AG09319 (cell line): ENCODE results near the gene AJM1.
"Not testable (repeated sequence)": the region's sequence is repeated elsewhere in the genome, so short reads cannot be mapped to it uniquely, and the experiment has no call there.

ENCODE experiments used
- DNase-seq: peaks from one replicate; pipeline ENCODE4 v3.0.0-alpha.2; 2010; ENCODE audit warnings: low read depth; ENCODE audit errors: extremely low read depth
- TF ChIP-seq, protein P1 (sequence below): IDR thresholded peaks from 2 replicates; pipeline ENCODE4 v1.5.1; 2011; ENCODE audit warnings: low read depth, mild to moderate bottlenecking, inconsistent platforms, low read length, moderate library complexity

Gene AJM1

DNA sequence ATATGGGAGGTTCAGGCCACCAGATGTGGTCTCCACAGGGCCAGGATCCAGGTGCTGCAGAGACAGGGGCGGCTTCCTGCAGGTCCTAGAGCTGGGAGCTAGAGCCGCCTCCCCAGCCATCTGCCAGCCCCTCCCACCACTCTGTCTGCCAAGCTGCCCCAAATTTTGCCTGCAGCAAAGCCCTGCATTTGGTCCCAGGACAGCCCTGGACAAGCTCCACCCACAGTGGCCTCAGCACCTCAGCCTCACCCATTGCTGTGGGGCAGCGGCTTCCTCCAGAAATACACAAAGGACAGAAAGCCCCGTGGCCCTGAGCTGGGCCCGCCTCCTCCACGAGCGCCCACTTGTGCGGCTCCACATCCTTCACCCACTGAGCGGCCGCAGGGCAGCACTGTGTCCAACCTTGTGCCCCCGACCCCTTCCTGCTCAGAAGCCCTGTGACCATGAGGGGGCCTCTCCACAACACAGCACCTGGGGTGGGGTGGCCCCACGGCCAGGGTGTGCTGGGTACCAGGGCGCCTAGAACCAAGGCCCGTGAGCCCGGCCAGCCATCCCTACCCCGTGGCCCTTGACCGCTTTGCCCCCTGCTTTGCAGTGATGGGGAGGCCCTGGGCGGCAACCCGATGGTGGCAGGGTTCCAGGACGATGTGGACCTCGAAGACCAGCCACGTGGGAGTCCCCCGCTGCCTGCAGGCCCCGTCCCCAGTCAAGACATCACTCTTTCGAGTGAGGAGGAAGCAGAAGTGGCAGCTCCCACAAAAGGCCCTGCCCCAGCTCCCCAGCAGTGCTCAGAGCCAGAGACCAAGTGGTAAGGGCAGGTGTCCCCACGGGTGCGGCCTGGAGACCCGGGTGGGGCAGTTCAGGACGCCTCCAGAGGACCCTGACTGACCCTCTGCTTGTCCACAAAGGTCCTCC lies 3.7 kb upstream of the AJM1 start:
- DNase-seq = no peak
- TF ChIP-seq, protein P1, sequence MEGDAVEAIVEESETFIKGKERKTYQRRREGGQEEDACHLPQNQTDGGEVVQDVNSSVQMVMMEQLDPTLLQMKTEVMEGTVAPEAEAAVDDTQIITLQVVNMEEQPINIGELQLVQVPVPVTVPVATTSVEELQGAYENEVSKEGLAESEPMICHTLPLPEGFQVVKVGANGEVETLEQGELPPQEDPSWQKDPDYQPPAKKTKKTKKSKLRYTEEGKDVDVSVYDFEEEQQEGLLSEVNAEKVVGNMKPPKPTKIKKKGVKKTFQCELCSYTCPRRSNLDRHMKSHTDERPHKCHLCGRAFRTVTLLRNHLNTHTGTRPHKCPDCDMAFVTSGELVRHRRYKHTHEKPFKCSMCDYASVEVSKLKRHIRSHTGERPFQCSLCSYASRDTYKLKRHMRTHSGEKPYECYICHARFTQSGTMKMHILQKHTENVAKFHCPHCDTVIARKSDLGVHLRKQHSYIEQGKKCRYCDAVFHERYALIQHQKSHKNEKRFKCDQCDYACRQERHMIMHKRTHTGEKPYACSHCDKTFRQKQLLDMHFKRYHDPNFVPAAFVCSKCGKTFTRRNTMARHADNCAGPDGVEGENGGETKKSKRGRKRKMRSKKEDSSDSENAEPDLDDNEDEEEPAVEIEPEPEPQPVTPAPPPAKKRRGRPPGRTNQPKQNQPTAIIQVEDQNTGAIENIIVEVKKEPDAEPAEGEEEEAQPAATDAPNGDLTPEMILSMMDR = no peak

DNA sequence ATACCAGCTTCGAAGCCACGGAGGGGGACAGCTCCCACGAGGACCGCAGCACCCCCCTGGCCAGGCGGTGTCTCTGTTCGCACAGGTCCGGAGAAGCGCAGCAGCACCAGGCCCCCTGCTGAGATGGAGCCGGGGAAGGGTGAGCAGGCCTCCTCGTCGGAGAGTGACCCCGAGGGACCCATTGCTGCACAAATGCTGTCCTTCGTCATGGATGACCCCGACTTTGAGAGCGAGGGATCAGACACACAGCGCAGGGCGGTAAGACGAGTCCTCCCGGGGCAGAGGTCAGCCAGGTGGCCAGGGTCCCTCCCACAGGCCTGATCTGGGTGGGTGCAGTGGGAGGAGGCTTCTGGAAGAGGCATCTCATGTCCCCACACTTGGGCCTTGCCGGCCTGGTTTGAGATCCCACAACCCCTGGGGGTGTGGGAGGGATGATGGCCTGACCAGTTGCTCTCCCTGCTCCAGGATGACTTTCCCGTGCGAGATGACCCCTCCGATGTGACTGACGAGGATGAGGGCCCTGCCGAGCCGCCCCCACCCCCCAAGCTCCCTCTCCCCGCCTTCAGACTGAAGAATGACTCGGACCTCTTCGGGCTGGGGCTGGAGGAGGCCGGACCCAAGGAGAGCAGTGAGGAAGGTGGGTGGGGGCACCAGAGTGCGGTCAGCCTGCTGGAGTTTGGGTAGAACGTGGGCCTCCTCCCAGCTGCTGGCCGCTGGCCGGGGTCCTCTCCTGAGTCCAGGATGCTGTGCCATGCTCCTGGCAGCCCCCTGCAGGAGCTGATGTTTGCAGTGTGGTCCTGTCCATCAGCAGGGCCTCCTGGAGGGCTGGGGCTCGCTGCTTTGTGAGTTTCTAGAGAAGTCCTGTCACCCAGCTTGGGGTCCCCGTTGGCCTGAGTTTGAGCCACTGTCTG lies 2.8 kb upstream of the AJM1 start:
- no peak for DNase-seq
- TF ChIP-seq, protein P1 = no peak

DNA sequence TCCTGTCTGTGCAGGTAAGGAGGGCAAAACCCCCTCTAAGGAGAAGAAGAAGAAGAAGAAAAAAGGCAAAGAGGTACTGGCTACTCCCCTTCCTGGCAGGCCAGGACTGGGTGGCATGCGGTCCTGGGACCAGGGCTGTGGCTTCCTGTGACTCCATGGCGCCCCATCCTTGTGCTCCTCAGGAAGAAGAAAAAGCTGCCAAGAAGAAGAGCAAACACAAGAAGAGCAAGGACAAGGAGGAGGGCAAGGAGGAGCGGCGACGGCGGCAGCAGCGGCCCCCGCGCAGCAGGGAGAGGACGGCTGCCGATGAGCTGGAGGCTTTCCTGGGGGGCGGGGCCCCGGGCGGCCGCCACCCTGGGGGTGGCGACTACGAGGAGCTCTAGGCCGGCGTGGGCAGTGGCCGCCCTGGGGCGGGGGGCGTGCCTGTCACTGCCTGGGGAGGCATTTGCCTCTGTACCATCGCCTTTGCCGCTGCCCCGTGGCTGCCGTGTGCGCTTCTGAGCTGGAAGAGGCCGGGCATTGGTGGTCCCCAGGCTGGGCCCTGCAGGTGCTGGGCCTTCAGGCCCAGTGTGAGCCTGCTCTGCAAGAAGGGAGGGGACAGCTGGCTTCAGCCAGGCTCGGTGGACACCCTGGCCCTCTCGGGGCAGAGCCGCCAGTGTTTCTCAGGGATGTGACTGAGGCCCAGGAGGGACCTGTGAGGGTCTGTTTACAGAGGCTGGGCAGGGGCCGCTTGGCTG lies 2.0 kb upstream of the AJM1 start:
- DNase-seq = no peak
- TF ChIP-seq, protein P1 = no peak

- TF ChIP-seq, protein P1 = no peak
- no peak for DNase-seq
These were observed 1.2 kb upstream of the AJM1 start for GRCh38 chr9:136840877-136841645.

DNA sequence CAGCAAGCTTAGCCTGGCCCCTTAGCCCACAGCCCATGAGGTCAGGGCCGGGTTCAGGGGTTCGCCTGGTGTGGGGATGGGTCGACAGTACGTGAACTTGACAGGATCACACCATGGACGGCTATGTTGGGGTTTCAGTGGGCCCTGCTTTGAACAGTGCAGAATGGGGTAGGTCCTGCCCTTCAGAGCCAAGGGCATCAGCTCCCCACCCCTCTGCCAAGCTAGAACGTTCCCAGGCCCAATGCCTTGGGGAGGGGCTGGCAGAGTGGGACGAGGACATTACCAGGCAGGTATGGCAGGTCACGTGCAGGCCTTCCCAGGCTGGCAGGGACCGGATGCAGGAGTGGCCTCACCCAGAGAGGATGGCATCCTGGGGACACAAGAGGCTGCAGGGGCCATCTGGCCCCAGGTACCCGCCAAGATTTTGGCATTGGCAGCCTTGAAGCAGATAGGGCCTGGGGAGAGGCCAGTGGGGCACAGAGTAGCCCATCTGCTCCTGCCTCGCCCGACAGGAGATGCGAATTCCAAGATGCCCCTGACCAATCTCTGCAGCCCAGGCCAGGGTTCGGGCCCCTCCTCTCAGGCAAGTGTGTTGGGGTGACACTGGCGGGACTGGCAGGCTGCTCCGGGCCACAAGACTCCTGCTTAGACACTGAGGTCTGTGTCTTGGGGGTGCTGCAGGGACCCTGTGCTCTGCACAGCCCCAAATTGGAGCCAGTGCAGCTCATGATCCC lies 465 bp upstream of the AJM1 start:
- not testable (repeated sequence) for DNase-seq

DNA sequence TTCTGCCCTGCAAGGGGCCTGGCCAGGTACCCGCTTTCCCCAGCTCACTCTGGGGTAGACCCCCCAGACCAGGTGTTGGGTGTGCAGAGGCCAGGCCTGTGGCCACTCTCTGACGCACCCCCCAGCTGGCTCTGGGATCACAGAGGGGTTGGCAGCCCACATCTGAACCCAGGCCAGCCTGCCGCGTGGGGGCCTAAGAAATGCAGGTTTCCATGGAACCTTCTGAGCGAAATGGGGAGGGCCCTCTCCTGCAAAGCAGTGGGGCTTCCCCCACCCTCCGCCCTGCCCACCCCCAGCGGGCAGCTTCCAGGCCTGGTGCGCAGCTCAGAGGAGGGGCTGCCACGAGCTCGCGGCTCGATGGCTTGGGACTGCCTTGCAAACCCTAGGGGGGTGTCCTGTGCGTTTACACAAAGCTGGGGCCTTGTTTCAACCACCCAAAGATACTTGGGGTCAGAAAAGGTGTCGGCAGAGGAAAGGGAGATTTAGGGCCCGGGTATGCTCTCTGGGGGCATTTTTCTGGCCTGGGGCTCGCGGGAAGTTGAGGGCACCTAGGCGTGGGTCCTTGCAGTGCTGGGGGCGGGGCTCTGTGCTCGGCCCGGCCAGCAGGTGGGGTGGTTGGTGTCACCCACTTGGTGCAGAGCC lies 1.0 kb downstream of the AJM1 start:
- not testable (repeated sequence) for DNase-seq
